Measurements from ENCODE around the gene UBE2Q1.

The UBE2Q1 gene

GRCh38 chr1:154584267-154584994 lies 26.0 kb upstream of the UBE2Q1 start:
- TF ChIP-seq CTCF (IDR thresholded peaks at IDR 0.05): no peak
- Histone ChIP-seq H3K36me3 (peaks cover 83 to 100% (median 98%) of the 10 kb centered on the region in 3 donors), H3K27ac (no peak overlapping the region), H3K4me3 (no peak overlapping the region), H3K4me1 (no peaks in the 10 kb centered on the region), H3K9me3 (no peaks in the 10 kb centered on the region), H3K27me3 (no peaks in the 10 kb centered on the region)
- DNase-seq: peak in 1 of 2 donors; percentile 6
- intact Hi-C loops (cut with DNase I; ENCODE audit: low total_unique reads): no loop called here

GRCh38 chr1:154583773-154584172 lies 25.3 kb upstream of the UBE2Q1 start:
- H3K4me1 ChIP-seq: no peaks in the 10 kb centered on the region
- intact Hi-C loops (cut with DNase I; ENCODE audit: low total_unique reads): no loop called here
- H3K4me3 ChIP-seq: no peak overlapping the region
- DNase-seq: peak in 1 of 2 donors; percentile 39
- H3K27ac ChIP-seq: no peak overlapping the region
- H3K36me3 ChIP-seq: peaks cover 76 to 100% (median 98%) of the 10 kb centered on the region in 3 donors
- TF ChIP-seq CTCF (IDR thresholded peaks at IDR 0.05): no peak
- H3K9me3 ChIP-seq: no peaks in the 10 kb centered on the region
- H3K27me3 ChIP-seq: no peaks in the 10 kb centered on the region

- H3K4me3 ChIP-seq: no peak overlapping the region
- H3K4me1 ChIP-seq: no peaks in the 10 kb centered on the region
- H3K27ac ChIP-seq: no peak overlapping the region
- H3K36me3 ChIP-seq: peaks cover 67 to 100% (median 89%) of the 10 kb centered on the region in 3 donors
- no peak for TF ChIP-seq CTCF (IDR thresholded peaks at IDR 0.05)
- no peaks in the 10 kb centered on the region for H3K9me3 ChIP-seq
- DNase-seq: peak in 1 of 2 donors; percentile 35
- intact Hi-C loops (cut with DNase I; ENCODE audit: low total_unique reads): no loop called here
- no peaks in the 10 kb centered on the region for H3K27me3 ChIP-seq
Measured at GRCh38 chr1:154582885-154583284, 24.4 kb upstream of the UBE2Q1 start.

- no peak for TF ChIP-seq CTCF (IDR thresholded peaks at IDR 0.05)
- Histone ChIP-seq H3K27ac (no peak overlapping the region), H3K4me1 (no peaks in the 10 kb centered on the region), H3K36me3 (peaks cover 56 to 93% (median 78%) of the 10 kb centered on the region in 3 donors), H3K27me3 (no peaks in the 10 kb centered on the region), H3K4me3 (no peak overlapping the region), H3K9me3 (no peaks in the 10 kb centered on the region)
- DNase-seq: peak in 1 of 2 donors; percentile 7
- intact Hi-C loops (cut with DNase I; ENCODE audit: low total_unique reads): no loop called here
Measured at GRCh38 chr1:154581766-154582165, 23.3 kb upstream of the UBE2Q1 start.

- H3K4me1 ChIP-seq: no peaks in the 10 kb centered on the region
- no peaks in the 10 kb centered on the region for H3K27me3 ChIP-seq
- H3K36me3 ChIP-seq: peaks cover 32 to 69% (median 54%) of the 10 kb centered on the region in 3 donors
- no peak for DNase-seq
- intact Hi-C loops (cut with DNase I; ENCODE audit: low total_unique reads): no loop called here
- TF ChIP-seq CTCF (IDR thresholded peaks at IDR 0.05): no peak
- no peak overlapping the region for H3K27ac ChIP-seq
- H3K4me3 ChIP-seq: no peak overlapping the region
- no peaks in the 10 kb centered on the region for H3K9me3 ChIP-seq
Measured at GRCh38 chr1:154579374-154579773, 20.9 kb upstream of the UBE2Q1 start.
